H1 (cell line): ENCODE measurements around the gene TSPAN5. TPM values are rescaled to one million over a fixed set of nuclear protein-coding genes. Genes with fewer than 3 reads are reported as not detected.

ENCODE experiments used
- CTCF ChIA-PET: fragments of 300-600 bp; sonication (Branson Sonifier 250); formaldehyde crosslinking; loops from one replicate; lab custom pipeline; 2021; ENCODE audit not compliant: partially characterized antibody; lab: Charles Lee
- POLR2A ChIA-PET: fragments of 300-600 bp; sonication (Branson Sonifier 250); formaldehyde crosslinking; loops from one replicate; lab custom pipeline; 2021; ENCODE audit warnings: inconsistent platforms; ENCODE audit not compliant: partially characterized antibody; lab: Charles Lee
- DNase-seq, 2 experiments: peaks; one replicate each; pipeline versions ENCODE4 v3.0.0 to v3.0.0-alpha.2; 2010 to 2022; ENCODE audit warnings: low spot score in 2 of 2, low read depth in 1 of 2, mixed read lengths in 1 of 2
- FAIRE-seq: peaks from 2 replicates; lab custom pipeline; 2011; peaks lifted over from hg19 to GRCh38; lab: Jason Lieb, UNC
- H2AFZ ChIP-seq: 2 replicates; pipeline ENCODE4 v1.8.1; 2012; ENCODE audit warnings: low read length, inconsistent platforms
- H2AK5ac ChIP-seq: 2 replicates; pipeline ENCODE4 v1.6.1; 2013; ENCODE audit warnings: low read depth, low read length
- H2BK120ac ChIP-seq: replicated peaks from 2 replicates; pipeline ENCODE3; 2013; ENCODE audit warnings: low read depth, low read length, inconsistent platforms
- H2BK12ac ChIP-seq: 2 replicates; pipeline ENCODE4 v1.6.1; 2013; ENCODE audit warnings: low read depth, low read length
- H2BK15ac ChIP-seq: 2 replicates; pipeline ENCODE4 v1.6.1; 2013; ENCODE audit warnings: low read length
- H2BK20ac ChIP-seq: 2 replicates; pipeline ENCODE4 v1.6.1; 2013; ENCODE audit warnings: low read length
- H2BK5ac ChIP-seq: 2 replicates; pipeline ENCODE4 v1.6.1; 2013; ENCODE audit warnings: low read depth, low read length
- H3K14ac ChIP-seq: 2 replicates; pipeline ENCODE4 v1.6.1; 2013; ENCODE audit warnings: inconsistent platforms; ENCODE audit not compliant: insufficient read length
- H3K18ac ChIP-seq: 2 replicates; pipeline ENCODE4 v1.6.1; 2013; ENCODE audit warnings: low read length; ENCODE audit errors: extremely low read depth
- H3K23ac ChIP-seq: 2 replicates; pipeline ENCODE4 v1.6.1; 2013; ENCODE audit warnings: inconsistent platforms; ENCODE audit not compliant: insufficient read length
- H3K23me2 ChIP-seq: 2 replicates; pipeline ENCODE4 v1.6.1; 2013; ENCODE audit warnings: low read depth, low read length
- H3K27ac ChIP-seq: 2 replicates; pipeline ENCODE4 v1.6.1; 2011; ENCODE audit warnings: low read depth, low read length, inconsistent platforms
- H3K27me3 ChIP-seq, 4 experiments: replicated peaks in 1 of 4; 1 replicate in 1 of 4; 2 replicates in 3 of 4; pipeline versions ENCODE4 v1.6.1 to v1.8.1; 2011 to 2013; ENCODE audit warnings: low read length in 3 of 4, mild to moderate bottlenecking in 3 of 4, inconsistent platforms in 2 of 4, mixed read lengths in 2 of 4, moderate library complexity in 1 of 4; ENCODE audit not compliant: control insufficient read depth in 3 of 4, insufficient read depth in 3 of 4; ENCODE audit errors: extremely low read depth in 1 of 4
- H3K36me3 ChIP-seq, 4 experiments: 2 replicates each; pipeline versions ENCODE4 v1.6.1 to v1.8.1; 2011 to 2013; ENCODE audit warnings: mild to moderate bottlenecking in 4 of 4, low read length in 3 of 4, moderate library complexity in 2 of 4, control low read depth in 1 of 4, inconsistent platforms in 1 of 4; ENCODE audit not compliant: insufficient read depth in 4 of 4, control insufficient read depth in 2 of 4
- H3K4ac ChIP-seq: replicated peaks from 2 replicates; pipeline ENCODE3; 2013; ENCODE audit warnings: low read length, low read depth, mixed read lengths, inconsistent platforms; ENCODE audit not compliant: insufficient read length
- H3K4me1 ChIP-seq, 4 experiments: replicated peaks in 1 of 4; 1 replicate in 1 of 4; 2 replicates in 3 of 4; pipeline versions ENCODE4 v1.6.1 to v1.8.1; 2011 to 2013; ENCODE audit warnings: low read length in 3 of 4, inconsistent platforms in 2 of 4, mixed read lengths in 1 of 4; ENCODE audit not compliant: insufficient read depth in 4 of 4, control insufficient read depth in 3 of 4
- H3K4me2 ChIP-seq, 2 experiments: 2 replicates each; pipeline versions ENCODE4 v1.6.1 to v1.8.1; 2011 to 2013; ENCODE audit warnings: low read depth in 2 of 2, low read length in 2 of 2, control low read depth in 1 of 2, inconsistent platforms in 1 of 2, mild to moderate bottlenecking in 1 of 2; ENCODE audit not compliant: insufficient read depth in 1 of 2
- H3K4me3 ChIP-seq, 4 experiments: fragments of 200-600, 300-600 bp in 1 of 4; sonication (generic), shearing (Covaris generic), sonication (Bioruptor Twin) in 1 of 4; 2 replicates each; pipeline versions ENCODE4 v1.5.1 to v1.8.1; 2011 to 2016; ENCODE audit warnings: low read length in 4 of 4, low read depth in 3 of 4, control low read depth in 2 of 4, inconsistent platforms in 2 of 4, mild to moderate bottlenecking in 2 of 4, mixed read lengths in 1 of 4, moderate library complexity in 1 of 4; ENCODE audit not compliant: insufficient read depth in 2 of 4; ENCODE audit errors: extremely low read depth in 1 of 4
- H3K56ac ChIP-seq: replicated peaks from 2 replicates; pipeline ENCODE3; 2013; ENCODE audit warnings: low read depth, mild to moderate bottlenecking, mixed read lengths, low read length, inconsistent platforms; ENCODE audit not compliant: insufficient read length
- H3K79me1 ChIP-seq: 2 replicates; pipeline ENCODE4 v1.6.1; 2013; ENCODE audit warnings: low read depth, low read length, control low read depth
- H3K79me2 ChIP-seq, 2 experiments: 2 replicates each; pipeline versions ENCODE4 v1.6.1 to v1.8.1; 2012 to 2013; ENCODE audit warnings: low read length in 2 of 2, mild to moderate bottlenecking in 2 of 2, inconsistent platforms in 1 of 2; ENCODE audit not compliant: insufficient read depth in 2 of 2, control insufficient read depth in 1 of 2
- H3K9ac ChIP-seq, 4 experiments: replicated peaks in 1 of 4; 1 replicate in 1 of 4; 2 replicates in 3 of 4; pipeline versions ENCODE4 v1.6.1 to v1.8.1; 2011 to 2013; ENCODE audit warnings: low read depth in 3 of 4, low read length in 3 of 4, control low read depth in 2 of 4, mild to moderate bottlenecking in 2 of 4, moderate library complexity in 2 of 4, inconsistent platforms in 1 of 4; ENCODE audit errors: extremely low read depth in 1 of 4
- H3K9me3 ChIP-seq, 2 experiments: 2 replicates each; pipeline versions ENCODE4 v1.6.1 to v1.8.1; 2012 to 2013; ENCODE audit warnings: mild to moderate bottlenecking in 2 of 2, moderate library complexity in 2 of 2, control low read depth in 1 of 2, inconsistent platforms in 1 of 2, low read depth in 1 of 2, low read length in 1 of 2, mixed read lengths in 1 of 2; ENCODE audit not compliant: insufficient read depth in 2 of 2
- H4K20me1 ChIP-seq, 2 experiments: replicated peaks in 1 of 2; 2 replicates each; pipeline versions ENCODE3 to v1.8.1; 2011 to 2013; ENCODE audit warnings: inconsistent platforms in 2 of 2, low read length in 2 of 2, mild to moderate bottlenecking in 1 of 2; ENCODE audit not compliant: insufficient read depth in 2 of 2, control insufficient read depth in 1 of 2
- H4K5ac ChIP-seq: 2 replicates; pipeline ENCODE4 v1.6.1; 2013; ENCODE audit warnings: low read length, low read depth, mixed read lengths, inconsistent platforms; ENCODE audit not compliant: insufficient read length
- H4K8ac ChIP-seq: 2 replicates; pipeline ENCODE4 v1.8.0; 2013; ENCODE audit warnings: mild to moderate bottlenecking, moderate library complexity, low read length, inconsistent platforms; ENCODE audit not compliant: insufficient read depth; ENCODE audit errors: extremely low read depth
- H4K91ac ChIP-seq: replicated peaks from 2 replicates; pipeline ENCODE3; 2013; ENCODE audit warnings: low read length, mixed read lengths, inconsistent platforms; ENCODE audit not compliant: insufficient read length
- BRCA1 ChIP-seq: IDR thresholded peaks from 2 replicates; pipeline ENCODE4 v1.6.1; 2012; ENCODE audit warnings: low read depth, low read length, improper control_type of control experiment
- CHD1 ChIP-seq: IDR thresholded peaks from 2 replicates; pipeline ENCODE4 v1.6.1; 2012; ENCODE audit warnings: low read depth, low read length, improper control_type of control experiment
- CHD2 ChIP-seq: IDR thresholded peaks from 2 replicates; pipeline ENCODE4 v1.6.1; 2012; ENCODE audit warnings: low read length, improper control_type of control experiment
- CREB1 ChIP-seq: IDR thresholded peaks from 2 replicates; pipeline ENCODE4 v1.6.1; 2012; ENCODE audit warnings: inconsistent platforms
- EZH2 ChIP-seq: fragments of 200-600 bp; sonication (generic); IDR thresholded peaks from 2 replicates; pipeline ENCODE4 v1.7.1; 2012; ENCODE audit warnings: low read depth, mild to moderate bottlenecking, moderate library complexity, low read length, inconsistent platforms; ENCODE audit not compliant: severe bottlenecking
- HDAC6 ChIP-seq: IDR thresholded peaks from one replicate; pipeline ENCODE4 v1.7.1; 2012; ENCODE audit warnings: low read depth, mild to moderate bottlenecking, inconsistent platforms, low read length, moderate library complexity
- JUN ChIP-seq: IDR thresholded peaks from 2 replicates; pipeline ENCODE4 v1.6.1; 2011; ENCODE audit warnings: low read depth, mild to moderate bottlenecking, improper control_type of control experiment, low read length
- SIN3A ChIP-seq, 2 experiments: IDR thresholded peaks in 1 of 2; conservative IDR thresholded peaks in 1 of 2; 2 replicates each; pipeline ENCODE4 v1.6.1; 2011 to 2012; ENCODE audit warnings: low read length in 2 of 2, improper control_type of control experiment in 1 of 2, low read depth in 1 of 2, mild to moderate bottlenecking in 1 of 2
- SIRT6 ChIP-seq: IDR thresholded peaks from one replicate; pipeline ENCODE4 v1.7.1; 2012; ENCODE audit warnings: low read length, inconsistent platforms
- SUZ12 ChIP-seq: fragments of 200-600 bp; sonication (generic); IDR thresholded peaks from 2 replicates; pipeline ENCODE4 v1.6.1; 2012; ENCODE audit warnings: mild to moderate bottlenecking, inconsistent platforms, low read length, moderate library complexity, mixed read lengths
- TAF7 ChIP-seq: optimal IDR thresholded peaks from 2 replicates; pipeline ENCODE3; 2011; ENCODE audit warnings: low read depth, mild to moderate bottlenecking, inconsistent platforms, low read length, moderate library complexity, borderline replicate concordance
- ZNF274 ChIP-seq: IDR thresholded peaks from 2 replicates; pipeline ENCODE4 v1.7.0; 2012; ENCODE audit warnings: low read length, borderline replicate concordance; ENCODE audit errors: extremely low read depth
- WGBS, 2 experiments: shearing (Covaris generic) in 1 of 2; methylation state at CpG; one replicate each; pipeline versions ENCODE4 v1.1.6 to v1.1.7; 2013 to 2015; ENCODE audit warnings: low lambda C conversion rate in 2 of 2, mixed read lengths in 2 of 2, inconsistent platforms in 1 of 2, low coverage in 1 of 2, missing lambda C conversion rate in 1 of 2; ENCODE audit not compliant: insufficient replicate concordance in 2 of 2, insufficient coverage in 1 of 2, insufficient read length in 1 of 2; ENCODE audit errors: extremely low coverage in 1 of 2, missing lambda C conversion rate in 1 of 2; 5-methylcytosine and 5-hydroxymethylcytosine counted together
- polyA plus RNA-seq, 7 experiments: library from polyadenylated mRNA; depleted of rRNA in 3 of 7; stranded (reverse) in 5 of 7; unstranded in 2 of 7; fragments of >200 nt in 5 of 7; fragments of 200-250 nt in 2 of 7; gene quantifications; 1 replicate in 5 of 7; 2 replicates in 1 of 7; 4 replicates in 1 of 7; pipeline versions ENCODE4 v1.2.1 to v1.2.3, GENCODE V29; 2011 to 2013; ENCODE audit warnings: missing spikeins in 2 of 7, mixed read lengths in 2 of 7
- total RNA-seq: library from RNA; stranded (reverse); fragmentation: NEBNext Ultra II Directional; extraction: Animal tissue kit (Norgen Biotek cat#: 25700); gene quantifications from 2 replicates; pipeline ENCODE4 v1.2.1, GENCODE V29; 2021

TSPAN5 gene
- total and polyA plus RNA-seq, 2 of the 8 experiments (the other 6 are each of a cell fraction or from before 2014, with no cell fraction given) = 17.6 to 21.2 TPM

DNA sequence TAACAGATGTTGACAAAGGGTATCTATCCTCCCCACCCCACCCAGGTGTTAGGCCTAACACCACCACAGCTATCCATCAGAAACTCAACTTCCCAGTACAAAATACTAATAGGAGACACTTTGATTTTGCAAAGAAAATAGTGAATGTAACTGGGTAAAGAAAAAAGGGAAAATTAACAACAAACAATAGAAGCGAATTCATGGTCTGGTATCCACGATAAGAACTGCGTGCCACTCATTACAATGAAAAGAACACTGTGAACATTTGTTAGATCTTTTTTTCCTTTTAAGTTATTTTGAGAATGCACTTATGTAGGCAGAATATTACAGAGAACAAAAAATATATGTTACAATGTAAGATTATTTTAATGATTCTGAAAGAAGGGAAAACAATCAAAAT is 12.0 kb downstream of the TSPAN5 start:
- H3K4me2 ChIP-seq = no peak overlapping the region
- no peak overlapping the region for H3K4me3 ChIP-seq
- no peak overlapping the region for H2AFZ ChIP-seq
- peaks cover 0 to 54% of the 10 kb centered on the region in 2 experiments; a peak in 2 of 4 replicates for H3K79me2 ChIP-seq
- no peak overlapping the region for H2BK120ac ChIP-seq
- no peak overlapping the region for H4K5ac ChIP-seq
- no peak for TF ChIP-seq BRCA1
- TF ChIP-seq CHD1 = no peak
- TF ChIP-seq EZH2 = no peak
- TF ChIP-seq CHD2 = no peak
- no peak for TF ChIP-seq CREB1
- TF ChIP-seq SIN3A (conservative IDR thresholded peaks at IDR 0.05 in 1 of 2, IDR thresholded peaks at IDR 0.05 in 1 of 2; ENCODE audit: low read depth in 1 of 2, low read length in 2 of 2) = no peak
- TF ChIP-seq TAF7 = no peak
- TF ChIP-seq ZNF274 = no peak
- no peak for TF ChIP-seq HDAC6
- no peak for TF ChIP-seq SIRT6
- TF ChIP-seq JUN = no peak
- no peak for TF ChIP-seq SUZ12
- DNase-seq (no peak), FAIRE-seq (no peak)
- H3K27ac ChIP-seq = no peak overlapping the region
- peaks cover 0 to 4% (median 0%) of the 10 kb centered on the region in 4 experiments; a peak in 2 of 7 replicates for H3K4me1 ChIP-seq
- H4K8ac ChIP-seq = no peak overlapping the region
- H4K91ac ChIP-seq = no peak overlapping the region
- H3K9ac ChIP-seq = no peak overlapping the region
- H4K20me1 ChIP-seq = no peaks in the 10 kb centered on the region
- 95% methylated on average over 3 of the region's 3 CpGs; no CpG with 5 or more reads in 1 of the 2 experiments for WGBS, 2 experiments
- H2BK20ac ChIP-seq = no peak overlapping the region
- no peak overlapping the region for H3K18ac ChIP-seq
- no peaks in the 10 kb centered on the region for H3K27me3 ChIP-seq
- no peaks in the 10 kb centered on the region for H3K23me2 ChIP-seq
- H3K23ac ChIP-seq = no peak overlapping the region
- POLR2A ChIA-PET = interaction anchor here (1.4 kb wide), 2 partner anchors 10 to 12 kb away, joined by 3 read pairs; partner anchors contain the start of gene TSPAN5
- H2BK5ac ChIP-seq = no peak overlapping the region
- H3K56ac ChIP-seq = no peak overlapping the region
- H3K79me1 ChIP-seq = no peaks in the 10 kb centered on the region; the same call in 1 of the 2 replicates
- CTCF ChIA-PET = interaction anchor here (1.0 to 3.5 kb wide), 3 partner anchors 10 to 86 kb away, joined by 3 to 14 read pairs (median 4); no protein-coding TSS in a partner anchor
- no peak overlapping the region for H2BK15ac ChIP-seq
- no peak overlapping the region for H3K14ac ChIP-seq
- no peak overlapping the region for H3K4ac ChIP-seq
- no peak overlapping the region for H2BK12ac ChIP-seq
- no peak overlapping the region for H2AK5ac ChIP-seq
- 0 out of 8 replicates have a peak, but pooled peaks cover 0 to 3% (median 0%) of the 10 kb centered on the region in 4 experiments for H3K36me3 ChIP-seq
- no peaks in the 10 kb centered on the region for H3K9me3 ChIP-seq
